Measurements from ENCODE around the gene DHCR7.

The DHCR7 gene

DNA sequence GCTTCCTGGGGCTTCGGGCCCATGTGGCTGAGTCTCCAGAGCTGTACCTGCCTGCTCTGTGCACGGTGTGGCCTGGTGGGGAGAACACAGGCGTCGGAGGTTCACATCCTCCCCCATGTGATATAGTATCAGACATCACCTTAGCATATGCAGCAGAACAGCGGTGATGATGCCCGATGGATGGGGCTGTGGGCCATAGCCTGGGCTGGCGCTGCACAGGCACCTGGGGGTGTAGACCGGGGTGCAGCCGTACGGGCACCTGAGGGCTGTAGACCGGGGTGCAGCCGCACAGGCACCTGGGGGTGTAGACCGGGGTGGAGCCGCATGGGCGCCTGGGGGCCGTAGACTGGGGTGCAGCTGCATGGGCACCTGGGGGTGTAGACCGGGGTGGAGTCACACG is 34.0 kb upstream of the DHCR7 start:
- Histone ChIP-seq H3K4me3 (ENCODE audit: low read depth in 1 of 2, low read length in 1 of 2) (no peak overlapping the region), H3K36me3 (peaks cover 98% of the 10 kb centered on the region), H3K9me3 (no peaks in the 10 kb centered on the region), H3K4me1 (ENCODE audit: control insufficient read depth in 1 of 2, insufficient read depth in 1 of 2, low read depth in 1 of 2, low read length in 1 of 2) (peaks cover 7 to 14% of the 10 kb centered on the region in 2 experiments), H3K27ac (no peak overlapping the region), H3K27me3 (no peaks in the 10 kb centered on the region)
- TF ChIP-seq, protein P1, sequence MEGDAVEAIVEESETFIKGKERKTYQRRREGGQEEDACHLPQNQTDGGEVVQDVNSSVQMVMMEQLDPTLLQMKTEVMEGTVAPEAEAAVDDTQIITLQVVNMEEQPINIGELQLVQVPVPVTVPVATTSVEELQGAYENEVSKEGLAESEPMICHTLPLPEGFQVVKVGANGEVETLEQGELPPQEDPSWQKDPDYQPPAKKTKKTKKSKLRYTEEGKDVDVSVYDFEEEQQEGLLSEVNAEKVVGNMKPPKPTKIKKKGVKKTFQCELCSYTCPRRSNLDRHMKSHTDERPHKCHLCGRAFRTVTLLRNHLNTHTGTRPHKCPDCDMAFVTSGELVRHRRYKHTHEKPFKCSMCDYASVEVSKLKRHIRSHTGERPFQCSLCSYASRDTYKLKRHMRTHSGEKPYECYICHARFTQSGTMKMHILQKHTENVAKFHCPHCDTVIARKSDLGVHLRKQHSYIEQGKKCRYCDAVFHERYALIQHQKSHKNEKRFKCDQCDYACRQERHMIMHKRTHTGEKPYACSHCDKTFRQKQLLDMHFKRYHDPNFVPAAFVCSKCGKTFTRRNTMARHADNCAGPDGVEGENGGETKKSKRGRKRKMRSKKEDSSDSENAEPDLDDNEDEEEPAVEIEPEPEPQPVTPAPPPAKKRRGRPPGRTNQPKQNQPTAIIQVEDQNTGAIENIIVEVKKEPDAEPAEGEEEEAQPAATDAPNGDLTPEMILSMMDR (IDR thresholded peaks at IDR 0.05): no peak

GRCh38 chr11:71481101-71481960 is 33.1 kb upstream of the DHCR7 start:
- Histone ChIP-seq H3K27me3 (no peaks in the 10 kb centered on the region), H3K36me3 (peaks cover 100% of the 10 kb centered on the region), H3K4me3 (ENCODE audit: low read depth in 1 of 2, low read length in 1 of 2) (no peak overlapping the region), H3K27ac (no peak overlapping the region), H3K4me1 (ENCODE audit: control insufficient read depth in 1 of 2, insufficient read depth in 1 of 2, low read depth in 1 of 2, low read length in 1 of 2) (peaks cover 7 to 14% of the 10 kb centered on the region in 2 experiments), H3K9me3 (no peaks in the 10 kb centered on the region)
- TF ChIP-seq, protein P1 (IDR thresholded peaks at IDR 0.05): no peak

- H3K36me3 ChIP-seq: peaks cover 100% of the 10 kb centered on the region
Observed at GRCh38 chr11:71478528-71478840, 30.3 kb upstream of the DHCR7 start.

DNA sequence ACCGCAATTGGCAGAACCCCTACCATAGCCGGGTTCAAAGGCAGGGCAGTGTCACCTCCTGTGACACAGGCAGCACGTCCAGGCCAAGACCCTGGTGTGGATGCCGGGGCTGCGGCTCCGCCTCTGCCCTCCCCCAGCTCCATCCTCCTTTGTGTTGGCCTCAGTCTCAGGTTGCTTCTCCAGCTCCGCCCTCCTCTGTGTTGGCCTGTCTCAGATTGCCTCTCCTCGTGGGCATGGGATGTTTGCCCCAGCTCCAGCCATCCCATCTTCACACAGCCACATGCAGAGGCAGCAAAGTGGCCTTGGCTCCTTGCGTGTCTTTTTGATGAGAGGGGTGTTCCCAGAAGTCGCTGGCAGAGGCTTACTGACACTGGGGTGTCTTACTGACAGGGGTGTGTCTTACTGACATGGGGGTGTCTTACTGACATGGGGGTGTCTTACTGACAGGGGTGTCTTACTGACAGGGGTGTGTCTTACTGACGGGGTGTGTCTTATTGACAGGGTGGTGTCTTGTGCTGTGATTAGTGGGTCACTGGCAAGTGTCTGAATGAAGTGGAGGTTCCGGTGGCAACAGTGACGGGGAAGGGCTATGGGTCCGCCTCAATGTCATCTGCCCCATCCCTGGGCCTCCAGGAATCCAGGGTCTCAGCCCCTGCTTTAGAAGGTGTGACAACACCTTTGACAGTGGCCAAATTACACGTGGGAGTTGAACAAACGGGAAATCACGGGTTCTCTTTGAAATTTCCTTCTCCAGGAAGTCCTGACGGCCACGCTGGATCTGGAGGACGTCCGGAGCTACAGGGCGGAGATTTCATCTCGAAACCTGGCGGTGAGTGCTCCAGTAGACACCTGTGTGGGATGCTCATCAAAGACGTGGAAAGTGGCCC is 29.7 kb upstream of the DHCR7 start:
- no peaks in the 10 kb centered on the region for H3K27me3 ChIP-seq
- peaks cover 100% of the 10 kb centered on the region for H3K36me3 ChIP-seq
- peak overlapping the region; percentile 43 for H3K27ac ChIP-seq
- peaks cover 7 to 18% of the 10 kb centered on the region in 2 experiments for H3K4me1 ChIP-seq (ENCODE audit: control insufficient read depth in 1 of 2, insufficient read depth in 1 of 2, low read depth in 1 of 2, low read length in 1 of 2)
- H3K9me3 ChIP-seq: no peaks in the 10 kb centered on the region
- TF ChIP-seq, protein P1 (IDR thresholded peaks at IDR 0.05): no peak
- H3K4me3 ChIP-seq (ENCODE audit: low read depth in 1 of 2, low read length in 1 of 2): no peak overlapping the region

More at GRCh38 chr11:71478528-71478840, 30.3 kb upstream of the DHCR7 start:
- Histone ChIP-seq H3K27me3 (no peaks in the 10 kb centered on the region), H3K9me3 (no peaks in the 10 kb centered on the region), H3K4me1 (ENCODE audit: control insufficient read depth in 1 of 2, insufficient read depth in 1 of 2, low read depth in 1 of 2, low read length in 1 of 2) (peaks cover 7 to 18% of the 10 kb centered on the region in 2 experiments), H3K4me3 (ENCODE audit: low read depth in 1 of 2, low read length in 1 of 2) (no peak overlapping the region), H3K27ac (peak overlapping the region; percentile 43)
- TF ChIP-seq, protein P1 (IDR thresholded peaks at IDR 0.05): no peak

GRCh38 chr11:71476926-71477640 is 28.9 kb upstream of the DHCR7 start:
- Histone ChIP-seq H3K27ac (no peak overlapping the region), H3K4me1 (ENCODE audit: control insufficient read depth in 1 of 2, insufficient read depth in 1 of 2, low read depth in 1 of 2, low read length in 1 of 2) (peaks cover 7 to 18% of the 10 kb centered on the region in 2 experiments), H3K36me3 (peaks cover 100% of the 10 kb centered on the region), H3K27me3 (no peaks in the 10 kb centered on the region), H3K9me3 (no peaks in the 10 kb centered on the region), H3K4me3 (ENCODE audit: low read depth in 1 of 2, low read length in 1 of 2) (no peak overlapping the region)
- TF ChIP-seq, protein P1 (IDR thresholded peaks at IDR 0.05): no peak

All from neutrophil (primary cell).